Right cardiac atrium (tissue), 5 donors: Measurements from ENCODE around the gene LRFN4. TPM values are rescaled to one million over a fixed set of nuclear protein-coding genes. Genes with fewer than 3 reads are reported as not detected.

ENCODE experiments used
- ATAC-seq, 2 donors: fragments of 200-7000 bp; cut with Tn5 transposase; one replicate each; pipeline versions ENCODE4 v1.8.0 to v1.9.1; 2020; ENCODE audit warnings: moderate library complexity in 2 of 2, mild to moderate bottlenecking in 1 of 2
- DNase-seq, 3 donors: peaks; one replicate each; pipeline ENCODE4 v3.0.0-alpha.2; 2020
- H3K27ac ChIP-seq: one replicate; pipeline ENCODE4 v1.5.1; 2013; ENCODE audit warnings: mild to moderate bottlenecking, low read length, control low read depth, moderate library complexity
- H3K27me3 ChIP-seq: one replicate; pipeline ENCODE4 v1.6.1; 2013; ENCODE audit not compliant: control insufficient read depth, insufficient read depth
- H3K4me1 ChIP-seq: one replicate; pipeline ENCODE4 v1.6.1; 2013; ENCODE audit warnings: low read length; ENCODE audit not compliant: control insufficient read depth, insufficient read depth
- H3K4me3 ChIP-seq: one replicate; pipeline ENCODE4 v1.5.1; 2013; ENCODE audit warnings: low read length, control low read depth
- H3K9me3 ChIP-seq: one replicate; pipeline ENCODE4 v1.6.1; 2013; ENCODE audit warnings: low read length; ENCODE audit not compliant: control insufficient read depth
- WGBS: extraction: QIAGEN DNeasy Blood & Tissue Kit; methylation state at CpG from one replicate; pipeline ENCODE4 v1.1.7; 2013; 5-methylcytosine and 5-hydroxymethylcytosine counted together
- intact Hi-C, 4 donors: fragments of 100-400 bp; cut with DNase I; formaldehyde crosslinking; loops; one replicate each; pipeline versions ENCODE4 v1.11.0 to v1.14.0; 2022 to 2023
- polyA plus RNA-seq: library from polyadenylated mRNA; stranded (reverse); fragments of 200-250 nt; gene quantifications from one replicate; pipeline ENCODE4 v1.2.3, GENCODE V29; 2013
- total RNA-seq, 4 donors: library from RNA; stranded (reverse); fragmentation: NEBNext Ultra II Directional; extraction: Animal tissue kit (Norgen Biotek cat#: 25700); gene quantifications; one replicate each; pipeline ENCODE4 v1.2.1, GENCODE V29; 2021
- donor health status: healthy with polysubstance abuse.
- donor health status: DM: no; HTN: yes; CAD: no.
- donor health status: DM: no; HTN: no; CAD: no.
- donor health status: DM: no; HTN: yes; CAD: no; lungs with severe emphysema.
- donor health status: DM: yes; HTN: yes; CAD: no.

Gene LRFN4
- total and polyA plus RNA-seq, 5 donors, result 10.8 to 14.6 (median 11.8) TPM

- Histone ChIP-seq H3K4me3 (no peak overlapping the region), H3K9me3 (no peaks in the 10 kb centered on the region), H3K4me1 (no peaks in the 10 kb centered on the region), H3K27ac (no peak overlapping the region), H3K27me3 (no peaks in the 10 kb centered on the region)
- no peak for DNase-seq
- intact Hi-C loops, result no loop called here
- 86% methylated on average over 15 of the region's 15 CpGs for WGBS
- ATAC-seq, result peak in 1 of 2 donors; percentile 28
These were observed 45.8 kb downstream of the LRFN4 start for GRCh38 chr11:66902486-66903177.

DNA sequence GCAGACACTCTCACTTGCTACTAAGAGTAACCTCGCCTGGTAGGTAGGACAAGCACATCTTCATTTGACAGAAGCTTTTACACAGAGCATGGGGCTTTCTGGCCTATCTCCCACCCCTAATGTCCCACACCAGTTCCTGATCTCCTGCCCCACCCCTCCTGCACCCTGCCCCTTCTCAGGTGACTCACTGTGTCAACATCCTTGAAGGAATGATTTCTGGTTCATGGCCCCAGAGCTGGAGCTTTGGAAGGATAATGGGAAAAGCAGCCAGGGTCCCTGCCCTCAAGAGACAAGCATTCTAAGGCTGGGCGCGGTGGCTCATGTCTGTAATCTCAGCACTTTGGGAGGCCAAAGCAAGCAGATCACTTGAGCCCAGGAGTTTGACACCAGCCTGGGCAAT, 47.2 kb downstream of the LRFN4 start:
- intact Hi-C loops, result no loop called here
- Histone ChIP-seq H3K4me1 (no peaks in the 10 kb centered on the region), H3K4me3 (no peak overlapping the region), H3K27me3 (no peaks in the 10 kb centered on the region), H3K9me3 (no peaks in the 10 kb centered on the region), H3K27ac (no peak overlapping the region)
- ATAC-seq (peak in 1 of 2 donors; percentile 30), DNase-seq (no peak)
- WGBS, result 88% methylated on average over 3 of the region's 3 CpGs

GRCh38 chr11:66904561-66904960, 47.7 kb downstream of the LRFN4 start:
- Histone ChIP-seq H3K9me3 (no peaks in the 10 kb centered on the region), H3K4me1 (no peaks in the 10 kb centered on the region), H3K27me3 (no peaks in the 10 kb centered on the region), H3K4me3 (no peak overlapping the region), H3K27ac (no peak overlapping the region)
- ATAC-seq, result no peak
- DNase-seq, result no peak
- intact Hi-C loops, result no loop called here
- 90% methylated on average over 6 of the region's 6 CpGs for WGBS

DNA sequence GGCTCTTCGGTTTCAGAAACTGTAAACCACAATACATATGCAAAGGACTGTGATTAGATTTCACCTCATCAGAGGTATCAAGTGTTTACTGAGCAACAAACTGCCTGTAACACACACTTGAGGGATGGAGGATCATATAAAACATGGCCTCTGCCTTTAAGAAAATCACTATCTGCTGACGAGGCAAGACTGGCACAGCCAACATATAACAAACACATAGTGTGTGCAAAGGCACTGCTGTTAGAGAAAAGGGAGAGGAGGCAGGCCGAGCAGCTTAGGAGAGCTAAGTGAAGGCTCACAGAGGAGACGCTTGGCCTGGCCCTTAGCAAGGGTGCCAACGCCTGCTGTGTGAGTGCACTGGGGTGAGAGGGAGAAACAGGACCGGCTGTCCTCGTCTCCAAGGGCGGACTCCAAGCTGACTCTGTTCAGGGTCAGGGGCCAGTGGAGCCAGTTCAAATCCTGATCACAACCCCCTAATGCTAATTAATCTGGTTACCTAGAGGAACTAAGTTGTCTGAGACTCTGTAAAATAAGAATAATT, 48.2 kb downstream of the LRFN4 start:
- WGBS, result 85% methylated on average over 8 of the region's 8 CpGs
- intact Hi-C loops, result no loop called here

DNA sequence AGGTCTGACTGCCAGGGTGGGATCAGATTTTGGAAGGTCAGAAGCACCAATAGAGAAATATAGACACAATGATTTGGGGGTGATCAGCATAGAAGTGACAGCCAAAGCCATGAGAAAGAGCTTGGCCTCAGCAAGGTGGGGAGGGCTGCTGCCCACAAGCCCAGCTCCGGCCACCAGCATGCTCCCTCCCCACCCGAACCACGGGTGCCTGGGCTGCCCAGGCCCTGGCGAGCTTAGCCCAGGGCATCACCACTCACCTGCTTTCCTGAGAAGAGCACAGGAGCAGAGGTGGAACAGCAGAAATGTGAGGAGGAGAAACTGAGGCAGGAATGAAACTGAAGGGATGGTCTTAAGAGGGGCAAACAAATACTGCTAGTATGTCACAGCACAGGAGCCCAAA, 48.8 kb downstream of the LRFN4 start:
- Histone ChIP-seq H3K9me3 (no peaks in the 10 kb centered on the region), H3K4me3 (no peak overlapping the region), H3K27ac (no peak overlapping the region), H3K27me3 (no peaks in the 10 kb centered on the region), H3K4me1 (no peaks in the 10 kb centered on the region)
- DNase-seq, result no peak
- intact Hi-C loops, result no loop called here
- ATAC-seq, result no peak
- 89% methylated on average over 4 of the region's 4 CpGs for WGBS

More for the DNA sequence above, 48.2 kb downstream of the LRFN4 start:
- Histone ChIP-seq H3K9me3 (no peaks in the 10 kb centered on the region), H3K27ac (no peak overlapping the region), H3K4me3 (no peak overlapping the region), H3K4me1 (no peaks in the 10 kb centered on the region), H3K27me3 (no peaks in the 10 kb centered on the region)
- DNase-seq, result no peak
- no peak for ATAC-seq

GRCh38 chr11:66906061-66906733, 49.3 kb downstream of the LRFN4 start:
- Histone ChIP-seq H3K27ac (no peak overlapping the region), H3K9me3 (no peaks in the 10 kb centered on the region), H3K4me1 (no peaks in the 10 kb centered on the region), H3K4me3 (no peak overlapping the region), H3K27me3 (no peaks in the 10 kb centered on the region)
- WGBS, result 63% methylated on average over 14 of the region's 14 CpGs
- ATAC-seq, result no peak
- intact Hi-C loops, result no loop called here
- peak in 2 of 3 donors; percentile 36 to 74 for DNase-seq

DNA sequence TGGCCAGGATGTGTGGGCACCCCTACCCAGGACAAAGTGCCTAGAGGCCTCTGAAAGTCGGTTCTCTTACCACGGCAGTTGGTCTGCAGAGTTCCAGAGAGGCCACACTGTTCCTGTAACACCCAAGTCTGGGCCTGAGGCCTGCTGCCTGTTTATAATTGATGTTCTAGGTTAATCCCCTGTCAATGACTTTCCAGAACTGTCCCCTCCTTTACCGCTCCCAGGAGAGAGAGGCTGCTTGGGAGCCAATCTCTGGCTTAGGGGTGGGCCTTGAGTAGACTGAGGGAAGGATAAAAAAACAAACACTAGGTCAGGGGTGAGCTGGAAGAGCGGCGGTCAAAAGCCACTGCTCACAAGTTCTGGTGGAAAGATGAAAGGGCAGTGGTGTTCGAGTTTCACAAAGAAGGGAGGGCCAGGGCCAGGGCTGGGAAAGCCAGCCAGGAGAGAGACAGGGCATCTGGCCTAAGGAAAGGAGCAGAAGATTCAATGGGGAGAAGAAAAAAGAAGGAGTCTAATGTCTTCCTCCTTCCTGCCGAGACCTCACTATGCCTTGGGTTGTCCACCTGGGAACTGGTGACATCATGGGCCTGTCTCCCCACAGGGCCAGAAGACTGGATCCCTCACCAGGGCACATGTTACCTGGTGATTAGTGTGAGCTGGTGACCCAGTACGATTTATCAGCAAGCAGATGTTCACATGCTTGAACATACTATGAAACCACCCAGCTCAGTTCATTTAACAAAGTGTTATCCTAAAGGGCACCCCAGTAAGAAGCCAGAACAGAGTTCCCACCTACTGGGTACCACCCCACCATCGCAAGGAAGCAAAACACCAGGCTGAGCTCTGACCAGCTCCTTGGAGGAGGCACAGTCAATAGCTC, 51.1 kb downstream of the LRFN4 start:
- Histone ChIP-seq H3K9me3 (no peaks in the 10 kb centered on the region), H3K4me3 (no peak overlapping the region), H3K4me1 (no peaks in the 10 kb centered on the region), H3K27ac (no peak overlapping the region), H3K27me3 (no peaks in the 10 kb centered on the region)
- 86% methylated on average over 9 of the region's 9 CpGs for WGBS
- DNase-seq (no peak), ATAC-seq (peak in 1 of 2 donors; percentile 41)
- intact Hi-C loops, result no loop called here

DNA sequence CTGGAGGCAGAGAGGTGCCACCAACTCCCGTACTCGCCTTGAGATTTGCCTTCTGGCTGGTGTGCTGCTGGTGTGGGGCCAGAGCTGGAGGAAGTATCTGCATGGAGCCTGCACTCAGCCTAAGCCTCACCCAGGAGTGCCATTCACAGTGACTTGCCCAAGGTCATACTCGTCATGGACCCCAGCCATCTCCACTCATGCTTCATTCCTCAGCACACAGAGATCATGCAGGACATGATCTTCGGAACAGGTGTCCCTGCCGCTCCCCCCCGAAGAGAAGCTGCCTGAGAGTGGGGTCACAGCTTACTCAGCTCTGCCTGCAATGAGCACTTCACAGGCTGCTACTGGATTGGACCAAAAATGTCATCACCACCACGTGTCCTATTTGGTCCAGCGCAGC, 52.3 kb downstream of the LRFN4 start:
- Histone ChIP-seq H3K27me3 (no peaks in the 10 kb centered on the region), H3K9me3 (no peaks in the 10 kb centered on the region), H3K4me3 (no peak overlapping the region), H3K27ac (no peak overlapping the region), H3K4me1 (no peaks in the 10 kb centered on the region)
- intact Hi-C loops, result no loop called here
- 93% methylated on average over 8 of the region's 8 CpGs for WGBS
- DNase-seq (no peak), ATAC-seq (no peak)

GRCh38 chr11:66910016-66910415, 53.2 kb downstream of the LRFN4 start:
- Histone ChIP-seq H3K4me1 (no peaks in the 10 kb centered on the region), H3K9me3 (no peaks in the 10 kb centered on the region), H3K4me3 (no peak overlapping the region), H3K27ac (no peak overlapping the region), H3K27me3 (no peaks in the 10 kb centered on the region)
- ATAC-seq (no peak), DNase-seq (no peak)
- intact Hi-C loops, result no loop called here
- WGBS, result 92% methylated on average over 10 of the region's 10 CpGs
